ENCODE measurements around the gene APOB.

The APOB gene

GRCh38 chr2:21043744-21044532, at the start of gene APOB:
Gene APOB, minus strand, starts transcription at chr2:21044073. Its CDS starts 128 bp downstream, at chr2:21043945.
- no peak for DNase-seq (ENCODE audit: low read depth)

GRCh38 chr2:21092308-21092869, 48.5 kb upstream of the APOB start:
- DNase-seq (ENCODE audit: low read depth), result no peak

GRCh38 chr2:21084401-21084800, 40.5 kb upstream of the APOB start:
- DNase-seq (ENCODE audit: low read depth), result no peak

GRCh38 chr2:21083482-21083881, 39.6 kb upstream of the APOB start:
- no peak for DNase-seq (ENCODE audit: low read depth)

GRCh38 chr2:21078296-21078695, 34.4 kb upstream of the APOB start:
- no peak for DNase-seq (ENCODE audit: low read depth)

- no peak for DNase-seq (ENCODE audit: low read depth)
These were observed 28.8 kb upstream of the APOB start for GRCh38 chr2:21072477-21073242.

- no peak for DNase-seq (ENCODE audit: low read depth)
These were observed 26.7 kb upstream of the APOB start for GRCh38 chr2:21070341-21071257.

GRCh38 chr2:21069746-21070340, 26.0 kb upstream of the APOB start:
- DNase-seq (ENCODE audit: low read depth), result no peak

GRCh38 chr2:21067859-21068537, 24.1 kb upstream of the APOB start:
- no peak for DNase-seq (ENCODE audit: low read depth)

GRCh38 chr2:21067125-21067524, 23.3 kb upstream of the APOB start:
- no peak for DNase-seq (ENCODE audit: low read depth)

GRCh38 chr2:21059885-21060610, 16.2 kb upstream of the APOB start:
- DNase-seq (ENCODE audit: low read depth), result no peak

GRCh38 chr2:21057097-21057496, 13.2 kb upstream of the APOB start:
- DNase-seq (ENCODE audit: low read depth), result no peak

GRCh38 chr2:21055879-21056790, 12.3 kb upstream of the APOB start:
- DNase-seq (ENCODE audit: low read depth), result no peak

GRCh38 chr2:21055451-21055850, 11.6 kb upstream of the APOB start:
- DNase-seq (ENCODE audit: low read depth), result no peak

- no peak for DNase-seq (ENCODE audit: low read depth)
These were observed 10.1 kb upstream of the APOB start for GRCh38 chr2:21054011-21054410.

- no peak for DNase-seq (ENCODE audit: low read depth)
These were observed 8.2 kb upstream of the APOB start for GRCh38 chr2:21052044-21052443.

GRCh38 chr2:21050164-21050563, 6.3 kb upstream of the APOB start:
- DNase-seq (ENCODE audit: low read depth), result no peak

GRCh38 chr2:21047141-21048009, 3.5 kb upstream of the APOB start:
- no peak for DNase-seq (ENCODE audit: low read depth)

All from activated T-cell treated with anti-CD3 and anti-CD28 coated beads for 48 hours (primary cell).